GM21619 (cell line): ENCODE results near the gene PPP1R12C.

ENCODE experiments used
- ATAC-seq: cut with Tn5 transposase; IDR thresholded peaks from one replicate; pipeline ENCODE4 v1.9.1; 2021; ENCODE audit not compliant: unreplicated experiment

Gene PPP1R12C

DNA sequence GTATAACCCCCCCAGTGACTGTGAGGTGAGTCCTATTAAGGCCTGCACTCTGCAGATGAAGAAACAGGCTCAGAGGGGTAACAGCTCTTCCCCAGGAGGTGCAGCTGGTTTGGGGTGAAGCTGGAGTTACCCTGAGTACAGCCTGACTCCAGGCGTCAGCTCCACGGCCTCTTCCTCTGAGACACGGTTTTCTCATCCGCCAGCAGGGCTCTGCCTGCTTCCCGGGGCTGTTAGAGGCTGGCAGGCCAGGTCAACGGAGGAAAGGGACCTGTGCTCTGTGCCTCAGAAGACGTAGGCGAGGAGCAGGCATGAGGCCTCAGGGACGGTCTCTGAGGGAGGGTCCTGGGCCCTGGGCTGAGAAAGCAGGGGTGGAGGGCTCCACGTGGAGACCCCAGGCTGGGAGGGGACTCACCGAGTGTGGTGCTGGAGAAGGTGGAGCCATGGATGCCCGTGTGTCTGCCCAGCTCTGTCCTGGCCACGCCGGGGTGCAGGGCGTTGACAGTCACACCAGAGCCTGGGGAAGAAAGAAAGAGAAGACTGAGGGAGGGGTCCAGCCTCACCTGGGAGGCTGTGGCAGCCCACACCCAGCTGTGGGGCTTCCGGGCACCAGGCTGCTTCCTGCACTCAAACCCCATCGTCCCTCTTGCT lies 70.3 kb downstream of the PPP1R12C start:
- ATAC-seq = no peak

DNA sequence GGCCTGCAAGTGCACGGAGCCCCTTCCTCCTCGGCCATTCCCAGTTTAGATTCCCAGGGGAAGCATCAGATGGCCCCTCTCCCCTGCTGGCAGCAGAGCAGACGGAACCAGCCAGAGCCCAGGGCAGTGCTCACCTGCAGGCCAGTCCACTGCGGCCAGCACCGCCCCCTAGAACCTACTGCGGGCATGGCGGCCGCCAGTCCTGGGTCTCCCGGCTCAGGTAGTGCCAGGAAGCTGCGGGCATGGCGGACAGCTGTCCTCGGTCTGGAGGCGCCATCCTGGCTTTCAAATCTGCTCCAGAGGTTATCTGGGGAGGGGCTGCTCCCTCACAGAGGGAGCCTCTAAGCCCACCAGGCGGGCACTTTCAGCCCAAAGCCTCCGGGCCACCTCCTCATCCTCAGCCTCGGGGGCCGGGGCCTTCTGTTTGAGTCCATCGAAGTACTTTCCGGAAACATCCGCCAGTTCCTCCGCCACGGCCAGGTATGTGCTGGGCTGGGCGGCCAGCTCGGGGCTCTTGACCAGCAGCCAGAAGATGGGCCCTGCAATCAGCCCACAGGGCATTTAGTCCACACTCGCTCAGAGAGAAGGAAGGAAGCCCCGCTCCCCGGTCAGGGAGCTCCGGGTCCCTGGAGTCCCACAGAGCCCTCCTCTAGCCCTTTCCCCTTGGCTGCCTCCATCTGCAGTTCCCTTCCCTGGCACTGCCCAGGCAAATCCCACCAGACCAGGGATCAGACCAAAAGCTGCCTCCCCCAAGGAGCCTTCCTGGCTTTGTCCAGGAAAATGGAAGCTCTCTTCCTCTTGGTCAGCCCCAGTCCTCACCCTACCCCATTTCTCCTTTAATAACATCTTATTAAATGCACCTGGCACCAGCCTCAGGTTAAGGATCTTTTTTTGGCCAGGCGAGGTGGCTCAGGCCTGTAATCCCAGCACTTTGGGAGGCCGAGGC lies 72.4 kb downstream of the PPP1R12C start:
- ATAC-seq = no peak

DNA sequence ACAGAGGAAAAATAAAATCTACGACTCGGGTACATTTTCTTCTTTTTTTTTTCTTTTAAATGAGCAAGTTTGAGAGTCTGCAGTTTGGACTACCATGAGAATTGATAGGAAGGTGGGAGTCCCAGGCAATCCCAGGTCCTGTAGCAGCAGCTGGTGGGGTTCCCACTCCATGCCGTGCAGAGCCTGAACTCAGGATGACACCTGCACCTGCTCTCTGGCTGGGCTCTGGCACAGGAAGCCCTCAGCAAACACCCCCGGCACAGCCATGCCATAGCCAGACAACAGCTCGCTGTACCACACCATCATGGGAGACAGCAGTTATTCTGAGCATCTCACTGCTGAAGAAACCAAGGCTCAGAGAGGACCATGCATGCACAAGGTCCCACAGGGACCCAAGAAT lies 73.2 kb downstream of the PPP1R12C start:
- ATAC-seq = no peak

DNA sequence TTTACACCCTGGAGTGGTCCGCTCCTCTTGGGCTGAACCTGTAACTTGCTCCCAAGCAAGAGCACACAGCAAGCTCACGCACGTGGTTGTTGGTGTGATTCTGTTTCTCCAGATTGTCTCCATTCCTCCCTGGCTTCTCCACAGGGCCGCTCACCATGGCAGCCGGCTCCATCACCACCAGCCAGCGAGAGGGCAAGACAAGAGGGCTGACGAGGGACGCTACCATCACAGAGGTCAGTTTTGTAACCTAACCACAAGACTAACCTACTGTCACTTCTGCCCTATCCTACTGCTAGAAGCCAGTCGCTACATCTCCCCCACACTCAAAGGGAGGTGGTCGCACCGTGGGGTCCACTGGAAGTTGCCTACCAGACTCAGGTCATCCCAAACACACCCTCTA lies 74.7 kb downstream of the PPP1R12C start:
- ATAC-seq = no peak

DNA sequence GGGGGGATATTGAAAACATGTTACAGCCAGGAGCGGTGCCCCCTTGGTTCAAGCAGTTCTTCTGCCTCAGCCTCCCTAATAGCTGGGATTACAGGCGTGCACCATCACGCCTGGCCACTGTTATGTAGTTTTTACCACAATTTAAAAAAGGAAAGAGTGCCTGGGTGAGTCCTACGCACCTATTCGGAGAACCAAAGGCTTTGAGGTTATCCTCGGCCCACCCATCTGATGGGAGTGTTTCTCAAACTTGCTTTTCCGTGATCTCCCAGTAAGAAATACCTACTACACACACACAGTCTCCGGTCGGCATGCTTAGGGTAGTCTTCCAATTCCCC lies 75.1 kb downstream of the PPP1R12C start:
- ATAC-seq = no peak

DNA sequence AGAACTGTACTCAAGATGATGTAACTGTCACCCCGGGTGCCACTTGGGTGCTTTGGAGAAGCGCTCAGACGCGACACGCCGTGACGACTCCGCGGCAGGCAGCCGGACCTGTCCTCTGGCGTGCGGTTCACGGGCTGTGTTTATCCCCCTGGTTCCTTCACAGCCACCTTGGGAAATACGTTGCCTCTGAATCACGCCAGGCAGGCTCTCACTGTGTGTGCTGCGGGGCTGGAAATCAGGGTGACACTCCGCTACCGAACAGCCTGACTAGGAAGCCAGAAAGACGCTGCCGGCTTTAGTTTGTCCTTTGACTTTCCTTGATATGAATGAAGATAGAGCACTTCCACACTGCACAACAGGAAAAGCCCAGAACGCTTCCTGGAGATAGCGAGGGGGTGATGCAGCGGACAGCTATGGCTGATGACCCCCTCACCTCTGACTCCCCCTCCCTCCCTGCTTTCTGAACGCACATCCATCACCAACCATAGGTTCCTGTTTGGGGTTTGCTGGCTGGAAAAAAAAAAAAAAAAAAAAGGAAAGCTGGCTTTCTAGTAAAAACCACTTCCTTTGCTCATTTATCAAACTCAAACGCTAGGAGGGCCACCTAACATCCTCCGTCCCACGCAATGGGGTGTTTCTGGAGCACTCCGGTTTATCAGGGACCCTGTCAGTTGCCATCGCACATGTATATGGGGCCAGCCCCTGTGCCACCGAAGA lies 75.7 kb downstream of the PPP1R12C start:
- ATAC-seq = no peak

DNA sequence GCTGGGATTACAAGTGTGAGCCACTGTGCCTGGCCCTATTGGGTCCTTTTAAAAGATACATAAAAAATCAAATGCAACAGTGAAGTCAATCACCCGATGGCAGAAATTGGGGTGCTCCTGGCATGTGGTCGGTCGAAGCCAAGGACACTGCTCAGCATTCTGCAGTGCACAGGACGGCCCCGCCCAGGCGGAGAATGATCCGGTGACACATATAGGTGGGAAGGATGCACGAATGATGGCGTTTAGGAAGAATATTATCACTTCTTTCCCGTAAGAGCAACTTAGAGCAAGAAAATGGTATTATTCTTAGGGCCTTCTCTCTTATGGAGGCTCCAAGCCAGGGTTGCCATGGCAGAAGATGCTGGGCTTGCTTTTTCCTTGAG lies 76.2 kb downstream of the PPP1R12C start:
- ATAC-seq = no peak
